ENCODE results near the gene SCNN1B.

Gene SCNN1B

DNA sequence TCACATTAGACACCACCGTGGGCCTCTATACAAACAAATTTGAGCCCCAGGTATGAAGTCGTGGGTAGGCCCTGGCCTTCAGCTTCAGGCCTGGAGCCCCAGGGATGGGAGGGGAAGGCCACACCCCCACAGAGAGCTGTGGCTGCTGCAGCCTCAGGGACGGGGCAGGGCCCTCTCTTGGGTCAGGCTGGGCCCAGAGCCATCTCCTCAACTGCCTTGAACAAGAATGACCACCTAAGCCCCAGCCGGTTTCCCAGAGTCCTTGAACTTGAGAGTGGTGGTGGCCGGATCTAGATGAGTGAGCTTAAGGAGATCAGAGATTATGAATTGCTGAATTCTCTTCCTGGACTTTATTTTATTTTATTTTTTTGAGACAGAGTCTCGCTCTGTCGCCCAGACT lies 18.6 kb downstream of the SCNN1B start:
- no CpG with 5 or more reads among the region's 7 CpGs for WGBS (ENCODE audit: insufficient coverage, insufficient read length)
- Histone ChIP-seq H3K27ac (ENCODE audit: low read length) (no peak overlapping the region), H3K4me1 (ENCODE audit: control insufficient read depth, insufficient read depth, low read length) (no peaks in the 10 kb centered on the region), H3K9me3 (ENCODE audit: control insufficient read depth, insufficient read depth, low read length) (no peaks in the 10 kb centered on the region), H3K27me3 (ENCODE audit: control insufficient read depth, insufficient read depth, low read length) (no peaks in the 10 kb centered on the region), H3K36me3 (ENCODE audit: control insufficient read depth, insufficient read depth, low read length) (no peaks in the 10 kb centered on the region; the same call in 1 of the 2 replicates), H3K4me3 (ENCODE audit: low read length) (no peak overlapping the region)
- no peak for DNase-seq (ENCODE audit: low read depth, low spot score)

DNA sequence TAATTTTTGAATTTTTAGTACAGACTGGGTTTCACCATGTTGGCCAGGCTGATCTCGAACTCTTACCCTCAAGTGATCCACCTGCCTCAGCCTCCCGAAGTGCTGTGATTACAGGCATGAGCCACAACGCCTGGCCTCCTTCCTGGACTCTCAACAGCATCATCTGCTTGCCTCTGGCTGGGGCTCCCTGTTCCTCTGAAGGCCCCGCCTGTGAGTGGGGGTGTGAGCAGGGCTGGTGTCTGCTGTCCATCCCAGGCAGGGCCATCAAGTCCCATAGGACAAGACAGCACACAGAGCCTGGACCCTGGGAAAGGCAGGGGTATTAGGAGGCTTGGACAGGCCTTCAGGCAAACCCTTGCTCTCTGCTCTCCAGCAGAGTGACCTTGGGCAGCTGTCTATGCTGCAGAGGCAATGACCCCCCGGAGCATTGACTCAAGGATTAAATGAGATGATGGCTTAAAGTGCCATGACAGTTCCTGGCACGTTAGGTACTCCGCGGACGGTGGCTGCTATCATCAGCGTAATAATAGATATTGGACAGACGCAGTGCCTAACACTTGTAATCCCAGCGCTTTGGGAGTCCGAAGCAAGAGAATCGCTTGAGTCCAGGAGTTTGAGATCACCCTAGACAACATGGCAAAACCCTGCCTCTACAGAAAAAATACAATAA lies 19.2 kb downstream of the SCNN1B start:
- no CpG with 5 or more reads among the region's 14 CpGs for WGBS (ENCODE audit: insufficient coverage, insufficient read length)
- no peaks in the 10 kb centered on the region for H3K27me3 ChIP-seq (ENCODE audit: control insufficient read depth, insufficient read depth, low read length)
- no peak overlapping the region for H3K27ac ChIP-seq (ENCODE audit: low read length)
- no peaks in the 10 kb centered on the region; the same call in 1 of the 2 replicates for H3K36me3 ChIP-seq (ENCODE audit: control insufficient read depth, insufficient read depth, low read length)
- H3K9me3 ChIP-seq (ENCODE audit: control insufficient read depth, insufficient read depth, low read length): no peaks in the 10 kb centered on the region
- no peak overlapping the region for H3K4me3 ChIP-seq (ENCODE audit: low read length)
- DNase-seq (ENCODE audit: low read depth, low spot score): no peak
- no peaks in the 10 kb centered on the region for H3K4me1 ChIP-seq (ENCODE audit: control insufficient read depth, insufficient read depth, low read length)

- no peak for DNase-seq (ENCODE audit: low read depth, low spot score)
- Histone ChIP-seq H3K36me3 (ENCODE audit: control insufficient read depth, insufficient read depth, low read length) (no peaks in the 10 kb centered on the region; the same call in 1 of the 2 replicates), H3K27me3 (ENCODE audit: control insufficient read depth, insufficient read depth, low read length) (no peaks in the 10 kb centered on the region), H3K9me3 (ENCODE audit: control insufficient read depth, insufficient read depth, low read length) (no peaks in the 10 kb centered on the region), H3K4me3 (ENCODE audit: low read length) (no peak overlapping the region), H3K4me1 (ENCODE audit: control insufficient read depth, insufficient read depth, low read length) (no peaks in the 10 kb centered on the region), H3K27ac (ENCODE audit: low read length) (no peak overlapping the region)
- no CpG with 5 or more reads among the region's 1 CpG for WGBS (ENCODE audit: insufficient coverage, insufficient read length)
Observed at GRCh38 chr16:23323224-23324030, 21.3 kb downstream of the SCNN1B start.

DNA sequence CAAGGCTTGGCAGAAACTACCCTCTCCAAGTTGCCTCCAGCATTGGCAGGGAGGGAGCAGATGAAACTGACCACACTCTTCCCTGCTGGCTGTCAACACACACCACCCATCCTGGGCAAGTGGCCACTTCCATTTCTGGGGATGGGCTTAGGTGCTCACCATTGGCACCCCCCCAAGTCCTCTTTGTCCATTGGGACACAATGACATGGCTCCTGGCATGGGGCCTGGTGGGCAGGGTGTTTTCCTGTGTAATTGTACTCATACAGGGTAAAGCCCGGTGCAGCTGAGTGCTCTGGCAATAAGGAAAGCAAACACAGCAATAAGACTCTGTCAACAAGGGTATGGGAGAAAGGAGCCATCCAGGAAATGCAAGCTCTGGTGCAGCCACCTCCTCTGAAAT lies 22.6 kb downstream of the SCNN1B start:
- H3K27ac ChIP-seq (ENCODE audit: low read length): no peak overlapping the region
- WGBS (ENCODE audit: insufficient coverage, insufficient read length): no CpG with 5 or more reads among the region's 1 CpG
- H3K27me3 ChIP-seq (ENCODE audit: control insufficient read depth, insufficient read depth, low read length): no peaks in the 10 kb centered on the region
- no peaks in the 10 kb centered on the region for H3K4me1 ChIP-seq (ENCODE audit: control insufficient read depth, insufficient read depth, low read length)
- no peak for DNase-seq (ENCODE audit: low read depth, low spot score)
- H3K36me3 ChIP-seq (ENCODE audit: control insufficient read depth, insufficient read depth, low read length): no peaks in the 10 kb centered on the region; the same call in 1 of the 2 replicates
- H3K4me3 ChIP-seq (ENCODE audit: low read length): no peak overlapping the region
- no peaks in the 10 kb centered on the region for H3K9me3 ChIP-seq (ENCODE audit: control insufficient read depth, insufficient read depth, low read length)

GRCh38 chr16:23327836-23328235 lies 25.7 kb downstream of the SCNN1B start:
- no peaks in the 10 kb centered on the region; the same call in 1 of the 2 replicates for H3K36me3 ChIP-seq (ENCODE audit: control insufficient read depth, insufficient read depth, low read length)
- H3K9me3 ChIP-seq (ENCODE audit: control insufficient read depth, insufficient read depth, low read length): no peaks in the 10 kb centered on the region
- no CpG with 5 or more reads among the region's 4 CpGs for WGBS (ENCODE audit: insufficient coverage, insufficient read length)
- H3K4me1 ChIP-seq (ENCODE audit: control insufficient read depth, insufficient read depth, low read length): no peaks in the 10 kb centered on the region
- no peak for DNase-seq (ENCODE audit: low read depth, low spot score)
- H3K27me3 ChIP-seq (ENCODE audit: control insufficient read depth, insufficient read depth, low read length): no peaks in the 10 kb centered on the region
- H3K4me3 ChIP-seq (ENCODE audit: low read length): no peak overlapping the region
- no peak overlapping the region for H3K27ac ChIP-seq (ENCODE audit: low read length)

- Histone ChIP-seq H3K9me3 (ENCODE audit: control insufficient read depth, insufficient read depth, low read length) (no peaks in the 10 kb centered on the region), H3K36me3 (ENCODE audit: control insufficient read depth, insufficient read depth, low read length) (no peaks in the 10 kb centered on the region), H3K4me1 (ENCODE audit: control insufficient read depth, insufficient read depth, low read length) (0 out of 2 replicates have a peak, but pooled peaks cover 2% of the 10 kb centered on the region), H3K27ac (ENCODE audit: low read length) (no peak overlapping the region), H3K4me3 (ENCODE audit: low read length) (no peak overlapping the region), H3K27me3 (ENCODE audit: control insufficient read depth, insufficient read depth, low read length) (no peaks in the 10 kb centered on the region)
- WGBS (ENCODE audit: insufficient coverage, insufficient read length): no CpG with 5 or more reads among the region's 8 CpGs
- DNase-seq (ENCODE audit: low read depth, low spot score): no peak
Observed at GRCh38 chr16:23330161-23330560, 28.1 kb downstream of the SCNN1B start.

DNA sequence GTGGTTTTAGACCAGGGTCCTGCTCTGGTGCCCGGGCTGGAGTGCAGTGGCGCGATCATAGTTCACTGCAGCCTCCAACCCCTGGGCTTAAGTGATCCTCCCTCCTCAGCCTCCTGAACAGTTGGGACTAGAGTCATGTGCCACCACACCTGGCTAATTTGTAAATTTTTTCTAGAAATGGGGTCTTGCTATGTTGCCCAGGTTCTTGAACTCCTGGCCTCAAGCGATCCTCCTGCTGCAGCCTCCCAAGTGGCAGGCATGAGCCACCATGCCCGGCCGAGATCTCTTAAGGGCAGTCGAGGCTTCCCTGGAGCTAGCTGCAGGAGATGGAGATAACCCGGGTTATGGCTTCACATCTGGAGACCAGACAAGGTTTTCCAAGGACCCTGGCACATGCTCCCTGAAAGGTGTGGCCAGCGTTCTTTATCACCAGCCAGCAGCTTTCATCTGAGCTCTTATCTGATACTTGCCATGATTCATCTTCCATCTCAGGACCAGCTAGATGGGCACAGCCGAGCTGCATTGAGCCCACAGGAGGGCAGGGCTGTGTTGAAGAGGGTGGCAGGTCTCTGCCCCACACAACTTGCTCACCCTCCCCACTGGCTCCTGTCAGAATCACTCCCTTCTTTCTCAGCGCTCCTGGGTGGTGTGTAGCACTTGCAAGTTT lies 28.6 kb downstream of the SCNN1B start:
- DNase-seq (ENCODE audit: low read depth, low spot score): no peak
- no peaks in the 10 kb centered on the region for H3K36me3 ChIP-seq (ENCODE audit: control insufficient read depth, insufficient read depth, low read length)

GRCh38 chr16:23333034-23333579 lies 31.0 kb downstream of the SCNN1B start:
- DNase-seq (ENCODE audit: low read depth, low spot score): no peak
- no peaks in the 10 kb centered on the region for H3K27me3 ChIP-seq (ENCODE audit: control insufficient read depth, insufficient read depth, low read length)
- H3K4me3 ChIP-seq (ENCODE audit: low read length): no peak overlapping the region
- no peaks in the 10 kb centered on the region; the same call in 1 of the 2 replicates for H3K9me3 ChIP-seq (ENCODE audit: control insufficient read depth, insufficient read depth, low read length)
- no peak overlapping the region for H3K27ac ChIP-seq (ENCODE audit: low read length)
- no peaks in the 10 kb centered on the region for H3K36me3 ChIP-seq (ENCODE audit: control insufficient read depth, insufficient read depth, low read length)
- 0 out of 2 replicates have a peak, but pooled peaks cover 2% of the 10 kb centered on the region for H3K4me1 ChIP-seq (ENCODE audit: control insufficient read depth, insufficient read depth, low read length)
- WGBS (ENCODE audit: insufficient coverage, insufficient read length): no CpG with 5 or more reads among the region's 4 CpGs

More for the DNA sequence above, 28.6 kb downstream of the SCNN1B start:
- 0 out of 2 replicates have a peak, but pooled peaks cover 2% of the 10 kb centered on the region for H3K4me1 ChIP-seq (ENCODE audit: control insufficient read depth, insufficient read depth, low read length)
- H3K9me3 ChIP-seq (ENCODE audit: control insufficient read depth, insufficient read depth, low read length): no peaks in the 10 kb centered on the region
- no CpG with 5 or more reads among the region's 11 CpGs for WGBS (ENCODE audit: insufficient coverage, insufficient read length)
- no peak overlapping the region for H3K4me3 ChIP-seq (ENCODE audit: low read length)
- no peaks in the 10 kb centered on the region for H3K27me3 ChIP-seq (ENCODE audit: control insufficient read depth, insufficient read depth, low read length)
- H3K27ac ChIP-seq (ENCODE audit: low read length): no peak overlapping the region

GRCh38 chr16:23333831-23334456 lies 31.8 kb downstream of the SCNN1B start:
- WGBS (ENCODE audit: insufficient coverage, insufficient read length): no CpG with 5 or more reads among the region's 11 CpGs
- Histone ChIP-seq H3K4me3 (ENCODE audit: low read length) (no peak overlapping the region), H3K27ac (ENCODE audit: low read length) (no peak overlapping the region), H3K27me3 (ENCODE audit: control insufficient read depth, insufficient read depth, low read length) (no peaks in the 10 kb centered on the region), H3K36me3 (ENCODE audit: control insufficient read depth, insufficient read depth, low read length) (no peaks in the 10 kb centered on the region), H3K9me3 (ENCODE audit: control insufficient read depth, insufficient read depth, low read length) (no peaks in the 10 kb centered on the region; the same call in 1 of the 2 replicates), H3K4me1 (ENCODE audit: control insufficient read depth, insufficient read depth, low read length) (0 out of 2 replicates have a peak, but pooled peaks cover 2% of the 10 kb centered on the region)
- no peak for DNase-seq (ENCODE audit: low read depth, low spot score)

DNA sequence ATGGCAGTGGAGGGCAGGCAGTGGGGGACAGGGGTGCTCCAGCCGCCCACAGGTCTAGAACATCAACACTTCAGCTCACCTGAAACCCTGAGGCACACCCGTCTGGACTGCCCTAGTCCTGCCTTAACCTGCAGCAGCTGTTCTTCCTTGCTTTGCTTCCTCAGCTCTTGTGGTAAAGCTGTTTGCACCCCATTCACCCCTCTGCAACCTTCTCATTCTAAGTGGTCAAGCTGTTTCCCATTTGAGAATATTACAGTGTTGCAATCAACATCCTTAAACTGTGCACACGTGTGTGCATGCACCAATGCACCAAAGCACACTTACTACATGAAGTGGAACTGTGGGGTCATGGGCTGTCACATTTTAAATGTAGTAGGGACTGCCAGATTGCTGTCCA lies 32.4 kb downstream of the SCNN1B start:
- DNase-seq (ENCODE audit: low read depth, low spot score): no peak
- H3K4me3 ChIP-seq (ENCODE audit: low read length): no peak overlapping the region
- no peaks in the 10 kb centered on the region for H3K36me3 ChIP-seq (ENCODE audit: control insufficient read depth, insufficient read depth, low read length)
- no peak overlapping the region for H3K27ac ChIP-seq (ENCODE audit: low read length)
- 0 out of 2 replicates have a peak, but pooled peaks cover 2% of the 10 kb centered on the region for H3K4me1 ChIP-seq (ENCODE audit: control insufficient read depth, insufficient read depth, low read length)
- no peaks in the 10 kb centered on the region for H3K27me3 ChIP-seq (ENCODE audit: control insufficient read depth, insufficient read depth, low read length)
- no CpG with 5 or more reads among the region's 3 CpGs for WGBS (ENCODE audit: insufficient coverage, insufficient read length)
- no peaks in the 10 kb centered on the region; the same call in 1 of the 2 replicates for H3K9me3 ChIP-seq (ENCODE audit: control insufficient read depth, insufficient read depth, low read length)
